ENCODE data around the gene MYO3B.

DNA sequence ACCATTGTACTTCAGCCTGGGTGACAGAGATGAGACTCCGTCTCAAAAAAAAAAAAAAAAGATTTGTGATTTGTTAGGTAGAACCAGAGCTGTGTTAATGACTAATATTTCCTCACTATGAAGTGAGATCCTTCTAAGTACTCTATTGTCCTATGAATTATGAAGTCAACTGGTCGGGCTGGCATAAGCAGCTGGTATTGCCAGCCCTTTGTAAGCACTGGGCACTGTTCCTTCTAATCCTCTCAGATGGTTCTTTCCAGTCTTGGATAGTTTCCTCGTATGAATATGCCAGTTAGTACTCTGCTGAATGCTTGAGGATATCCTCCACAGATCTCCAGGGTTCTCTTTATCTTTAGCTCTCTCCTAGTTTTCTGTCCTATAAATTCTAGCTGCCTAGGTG, 314.1 kb downstream of the MYO3B start:
- TF ChIP-seq, protein P1, sequence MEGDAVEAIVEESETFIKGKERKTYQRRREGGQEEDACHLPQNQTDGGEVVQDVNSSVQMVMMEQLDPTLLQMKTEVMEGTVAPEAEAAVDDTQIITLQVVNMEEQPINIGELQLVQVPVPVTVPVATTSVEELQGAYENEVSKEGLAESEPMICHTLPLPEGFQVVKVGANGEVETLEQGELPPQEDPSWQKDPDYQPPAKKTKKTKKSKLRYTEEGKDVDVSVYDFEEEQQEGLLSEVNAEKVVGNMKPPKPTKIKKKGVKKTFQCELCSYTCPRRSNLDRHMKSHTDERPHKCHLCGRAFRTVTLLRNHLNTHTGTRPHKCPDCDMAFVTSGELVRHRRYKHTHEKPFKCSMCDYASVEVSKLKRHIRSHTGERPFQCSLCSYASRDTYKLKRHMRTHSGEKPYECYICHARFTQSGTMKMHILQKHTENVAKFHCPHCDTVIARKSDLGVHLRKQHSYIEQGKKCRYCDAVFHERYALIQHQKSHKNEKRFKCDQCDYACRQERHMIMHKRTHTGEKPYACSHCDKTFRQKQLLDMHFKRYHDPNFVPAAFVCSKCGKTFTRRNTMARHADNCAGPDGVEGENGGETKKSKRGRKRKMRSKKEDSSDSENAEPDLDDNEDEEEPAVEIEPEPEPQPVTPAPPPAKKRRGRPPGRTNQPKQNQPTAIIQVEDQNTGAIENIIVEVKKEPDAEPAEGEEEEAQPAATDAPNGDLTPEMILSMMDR (IDR thresholded peaks at IDR 0.05; ENCODE audit: insufficient read depth, low read length, poor library complexity, severe bottlenecking): no peak
- no peak for TF ChIP-seq EZH2phosphoT487 (conservative IDR thresholded peaks at IDR 0.05; ENCODE audit: low read length)

All from SU-DHL-6 (cell line).